Stomach smooth muscle (tissue), 2 donors: ENCODE results near the gene CCL19.

ENCODE experiments used
- H3K27ac ChIP-seq: one replicate; pipeline ENCODE4 v1.7.0; 2013; ENCODE audit warnings: mild to moderate bottlenecking, low read length, inconsistent platforms
- H3K27me3 ChIP-seq, 2 donors: one replicate each; pipeline ENCODE4 v1.7.0; 2013; ENCODE audit warnings: low read length in 2 of 2; ENCODE audit not compliant: insufficient read depth in 2 of 2, control insufficient read depth in 1 of 2
- H3K36me3 ChIP-seq, 2 donors: one replicate each; pipeline ENCODE4 v1.7.0; 2013; ENCODE audit warnings: low read length in 2 of 2; ENCODE audit not compliant: control insufficient read depth in 2 of 2, insufficient read depth in 2 of 2
- H3K4me1 ChIP-seq: one replicate; pipeline ENCODE4 v1.7.0; 2013; ENCODE audit warnings: low read length; ENCODE audit not compliant: control insufficient read depth, insufficient read depth
- H3K4me3 ChIP-seq, 2 donors: one replicate each; pipeline ENCODE4 v1.7.0; 2013; ENCODE audit warnings: low read length in 2 of 2
- H3K9ac ChIP-seq, 2 donors: one replicate each; pipeline ENCODE4 v1.7.0; 2013; ENCODE audit warnings: low read length in 2 of 2, mild to moderate bottlenecking in 1 of 2
- H3K9me3 ChIP-seq, 2 donors: one replicate each; pipeline ENCODE4 v1.7.0; 2013; ENCODE audit warnings: low read length in 2 of 2; ENCODE audit not compliant: control insufficient read depth in 2 of 2
- donor health status: healthy.
- donor health status: Pancreatic carcinoma.

Gene CCL19

GRCh38 chr9:34651321-34651720 lies 39.8 kb downstream of the CCL19 start:
- H3K36me3 ChIP-seq, result peaks cover 13 to 20% of the 10 kb centered on the region in 2 donors
- H3K4me3 ChIP-seq, result peak overlapping the region; percentile 70 to 82
- H3K9ac ChIP-seq, result peak overlapping the region; percentile 67 to 78
- H3K27ac ChIP-seq, result peak overlapping the region; percentile 93
- H3K9me3 ChIP-seq, result no peaks in the 10 kb centered on the region
- H3K27me3 ChIP-seq, result no peaks in the 10 kb centered on the region
- peaks cover 72% of the 10 kb centered on the region for H3K4me1 ChIP-seq

GRCh38 chr9:34650816-34651215 lies 40.3 kb downstream of the CCL19 start:
- H3K27ac ChIP-seq, result peak overlapping the region; percentile 93

GRCh38 chr9:34648673-34649072 lies 42.4 kb downstream of the CCL19 start:
- Histone ChIP-seq H3K9me3 (no peaks in the 10 kb centered on the region), H3K27ac (peak overlapping the region; percentile 24), H3K9ac (peak overlapping the region in 1 of 2 donors; percentile 90), H3K4me1 (peaks cover 59% of the 10 kb centered on the region), H3K4me3 (peak overlapping the region in 1 of 2 donors; percentile 93), H3K36me3 (peaks cover 13 to 20% of the 10 kb centered on the region in 2 donors), H3K27me3 (no peaks in the 10 kb centered on the region)

More at GRCh38 chr9:34650816-34651215, 40.3 kb downstream of the CCL19 start:
- H3K9me3 ChIP-seq, result no peaks in the 10 kb centered on the region
- peak overlapping the region; percentile 70 to 82 for H3K4me3 ChIP-seq
- peaks cover 13 to 20% of the 10 kb centered on the region in 2 donors for H3K36me3 ChIP-seq
- H3K9ac ChIP-seq, result no peak overlapping the region
- no peaks in the 10 kb centered on the region for H3K27me3 ChIP-seq
- H3K4me1 ChIP-seq, result peaks cover 77% of the 10 kb centered on the region

GRCh38 chr9:34647651-34648050 lies 43.4 kb downstream of the CCL19 start:
- H3K4me1 ChIP-seq, result peaks cover 49% of the 10 kb centered on the region
- H3K36me3 ChIP-seq, result peaks cover 13 to 20% of the 10 kb centered on the region in 2 donors
- H3K27me3 ChIP-seq, result no peaks in the 10 kb centered on the region
- no peaks in the 10 kb centered on the region for H3K9me3 ChIP-seq
- peak overlapping the region; percentile 85 to 93 for H3K4me3 ChIP-seq
- peak overlapping the region; percentile 90 to 92 for H3K9ac ChIP-seq
- peak overlapping the region; percentile 84 for H3K27ac ChIP-seq

- peak overlapping the region; percentile 90 to 92 for H3K9ac ChIP-seq
- no peaks in the 10 kb centered on the region for H3K27me3 ChIP-seq
- H3K36me3 ChIP-seq, result peaks cover 13 to 20% of the 10 kb centered on the region in 2 donors
- H3K27ac ChIP-seq, result peak overlapping the region; percentile 84
- peaks cover 43% of the 10 kb centered on the region for H3K4me1 ChIP-seq
- peak overlapping the region; percentile 85 to 93 for H3K4me3 ChIP-seq
- H3K9me3 ChIP-seq, result no peaks in the 10 kb centered on the region
Measured at GRCh38 chr9:34647084-34647403, 44.0 kb downstream of the CCL19 start.

GRCh38 chr9:34646211-34647083 lies 44.6 kb downstream of the CCL19 start, which contains the start of gene GALT:
GALT (plus strand) TSS chr9:34646675; CDS start chr9:34646705, 30 bp downstream.
- peak within 1 kb of the TSS; percentile 85 to 93 for H3K4me3 ChIP-seq
- H3K27me3 ChIP-seq, result no peaks in the 10 kb centered on the region
- peaks cover 13 to 20% of the 10 kb centered on the region in 2 donors for H3K36me3 ChIP-seq
- H3K27ac ChIP-seq, result peak within 1 kb of the TSS; percentile 84
- H3K9me3 ChIP-seq, result no peaks in the 10 kb centered on the region
- H3K9ac ChIP-seq, result peak within 1 kb of the TSS; percentile 90 to 92
- peaks cover 38% of the 10 kb centered on the region for H3K4me1 ChIP-seq

GRCh38 chr9:34644766-34645314 lies 46.2 kb downstream of the CCL19 start:
- H3K27ac ChIP-seq, result no peak overlapping the region
- H3K36me3 ChIP-seq, result peaks cover 13 to 16% of the 10 kb centered on the region in 2 donors
- no peak overlapping the region for H3K9ac ChIP-seq
- H3K4me3 ChIP-seq, result no peak overlapping the region
- no peaks in the 10 kb centered on the region for H3K27me3 ChIP-seq
- H3K4me1 ChIP-seq, result peaks cover 25% of the 10 kb centered on the region
- H3K9me3 ChIP-seq, result no peaks in the 10 kb centered on the region

- H3K36me3 ChIP-seq, result no peaks in the 10 kb centered on the region
- H3K9ac ChIP-seq, result no peak overlapping the region
- H3K27ac ChIP-seq, result no peak overlapping the region
- H3K4me1 ChIP-seq, result peaks cover 24% of the 10 kb centered on the region
- no peak overlapping the region for H3K4me3 ChIP-seq
- H3K9me3 ChIP-seq, result no peaks in the 10 kb centered on the region
- H3K27me3 ChIP-seq, result no peaks in the 10 kb centered on the region
Measured at GRCh38 chr9:34642679-34643078, 48.4 kb downstream of the CCL19 start.
